ENCODE data around the gene CA7. TPM values are rescaled to one million over a fixed set of nuclear protein-coding genes. Genes with fewer than 3 reads are reported as not detected.

CA7 gene
- total RNA-seq, 4 donors from 2014 or later, result not detected

DNA sequence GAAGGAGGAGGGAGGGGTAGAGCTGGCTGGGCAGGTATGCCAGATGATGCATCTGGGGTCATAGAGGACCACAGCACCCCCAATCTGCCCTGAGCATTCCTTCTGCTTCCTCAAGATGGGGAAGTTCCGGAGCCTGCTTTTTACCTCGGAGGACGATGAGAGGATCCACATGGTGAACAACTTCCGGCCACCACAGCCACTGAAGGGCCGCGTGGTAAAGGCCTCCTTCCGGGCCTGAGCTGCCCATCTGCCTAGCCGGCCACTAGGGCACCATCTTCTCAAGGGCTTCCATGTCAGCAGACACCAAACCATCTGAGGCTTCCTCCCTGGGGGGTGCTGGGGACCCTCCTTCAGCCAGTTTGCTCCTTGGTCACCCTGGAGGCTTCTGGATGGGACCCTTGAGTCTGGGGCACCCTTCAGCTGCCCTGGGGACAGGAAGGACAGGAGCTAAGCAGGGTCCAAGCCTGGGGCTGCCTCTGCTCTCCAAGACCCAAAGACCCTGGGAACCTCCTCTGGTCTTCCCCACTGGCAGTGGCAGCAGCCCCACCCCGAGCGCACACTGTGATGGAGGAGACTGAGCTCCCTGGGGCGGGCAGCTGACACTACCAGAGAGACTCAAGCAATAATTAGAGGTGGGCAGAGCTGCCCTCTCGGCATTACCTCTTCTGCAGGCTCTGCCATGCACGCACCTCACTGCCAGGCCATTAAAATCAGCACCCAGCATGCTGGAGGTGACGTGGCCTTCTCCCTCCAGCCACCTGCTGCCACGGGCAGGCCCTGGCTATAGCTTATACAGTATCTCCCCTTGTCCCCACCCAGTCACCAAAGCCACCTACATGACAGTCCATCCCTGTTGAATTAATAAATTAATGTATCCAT, 9.3 kb downstream of the CA7 start:
- Histone ChIP-seq H3K36me3 (no peaks in the 10 kb centered on the region), H3K9me3 (no peaks in the 10 kb centered on the region), H3K27ac (no peak overlapping the region), H3K4me3 (no peak overlapping the region), H3K4me1 (no peaks in the 10 kb centered on the region), H3K27me3 (peaks cover 0 to under 1% of the 10 kb centered on the region in 2 donors)
- TF ChIP-seq EP300 (IDR thresholded peaks at IDR 0.05) (no peak), POLR2A (IDR thresholded peaks at IDR 0.05) (no peak)
- TF ChIP-seq, protein P1, sequence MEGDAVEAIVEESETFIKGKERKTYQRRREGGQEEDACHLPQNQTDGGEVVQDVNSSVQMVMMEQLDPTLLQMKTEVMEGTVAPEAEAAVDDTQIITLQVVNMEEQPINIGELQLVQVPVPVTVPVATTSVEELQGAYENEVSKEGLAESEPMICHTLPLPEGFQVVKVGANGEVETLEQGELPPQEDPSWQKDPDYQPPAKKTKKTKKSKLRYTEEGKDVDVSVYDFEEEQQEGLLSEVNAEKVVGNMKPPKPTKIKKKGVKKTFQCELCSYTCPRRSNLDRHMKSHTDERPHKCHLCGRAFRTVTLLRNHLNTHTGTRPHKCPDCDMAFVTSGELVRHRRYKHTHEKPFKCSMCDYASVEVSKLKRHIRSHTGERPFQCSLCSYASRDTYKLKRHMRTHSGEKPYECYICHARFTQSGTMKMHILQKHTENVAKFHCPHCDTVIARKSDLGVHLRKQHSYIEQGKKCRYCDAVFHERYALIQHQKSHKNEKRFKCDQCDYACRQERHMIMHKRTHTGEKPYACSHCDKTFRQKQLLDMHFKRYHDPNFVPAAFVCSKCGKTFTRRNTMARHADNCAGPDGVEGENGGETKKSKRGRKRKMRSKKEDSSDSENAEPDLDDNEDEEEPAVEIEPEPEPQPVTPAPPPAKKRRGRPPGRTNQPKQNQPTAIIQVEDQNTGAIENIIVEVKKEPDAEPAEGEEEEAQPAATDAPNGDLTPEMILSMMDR (IDR thresholded peaks at IDR 0.05), result no peak
- DNase-seq (ENCODE audit: low spot score in 2 of 2), result no peak
- 78 to 84% methylated on average over 10 to 15 of the region's 15 CpGs for WGBS, 2 donors

DNA sequence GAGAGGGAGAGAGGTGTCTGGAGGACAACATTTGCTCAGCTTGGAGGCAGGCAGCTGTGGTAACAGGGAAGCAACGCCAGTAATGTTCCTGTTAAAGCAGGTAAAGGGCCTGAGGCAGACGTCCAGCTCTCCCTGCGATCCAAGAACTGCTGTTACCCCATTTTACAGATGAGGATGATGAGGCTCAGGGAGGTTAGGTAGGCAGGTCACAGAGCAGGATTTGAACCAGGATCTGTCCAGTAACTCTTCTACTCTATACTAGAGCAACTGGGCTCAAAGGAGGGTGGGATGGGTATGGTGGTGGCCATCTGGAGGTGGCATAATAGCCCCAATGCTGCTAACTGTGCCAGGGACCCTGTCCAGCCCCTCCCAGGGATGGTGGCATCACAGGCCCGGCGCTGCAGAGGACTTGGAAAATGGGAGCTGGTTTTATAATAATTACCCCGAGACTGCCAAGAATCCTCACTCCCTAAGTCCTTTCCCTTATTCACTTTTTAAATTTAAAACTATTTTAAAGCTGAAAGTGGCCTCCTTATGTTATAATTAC, 12.0 kb downstream of the CA7 start:
- no peak for TF ChIP-seq EP300 (IDR thresholded peaks at IDR 0.05)
- TF ChIP-seq, protein P1 (IDR thresholded peaks at IDR 0.05), result no peak
- Histone ChIP-seq H3K27me3 (no peaks in the 10 kb centered on the region), H3K36me3 (no peaks in the 10 kb centered on the region), H3K27ac (no peak overlapping the region), H3K4me3 (no peak overlapping the region), H3K9me3 (no peaks in the 10 kb centered on the region), H3K4me1 (peaks cover 0 to 4% (median 0%) of the 10 kb centered on the region in 4 donors)
- DNase-seq (ENCODE audit: low spot score in 2 of 2), result no peak
- 88 to 93% methylated on average over 6 of the region's 6 CpGs for WGBS, 2 donors

DNA sequence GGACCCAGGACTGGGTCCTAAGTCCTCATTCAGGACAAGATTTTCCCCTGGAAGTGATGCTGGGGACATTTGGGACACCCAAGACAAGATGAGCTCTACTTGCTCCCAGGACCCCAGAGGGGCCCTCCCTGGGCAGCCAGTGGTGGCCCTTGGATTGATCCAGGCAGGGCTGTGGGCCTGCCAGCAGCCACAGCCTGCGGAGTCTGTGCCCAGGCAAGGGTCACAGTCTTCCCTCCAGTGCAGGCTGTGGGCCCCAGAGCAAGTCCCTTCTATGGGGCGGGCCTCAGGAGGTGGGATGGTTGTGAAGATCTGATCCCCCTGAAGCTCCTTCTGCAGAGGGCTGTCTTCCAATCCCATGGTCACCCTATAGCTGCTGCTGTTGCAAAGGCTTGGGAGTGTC, 12.6 kb downstream of the CA7 start:
- WGBS, 2 donors, result 90 to 91% methylated on average over 2 of the region's 2 CpGs
- Histone ChIP-seq H3K36me3 (no peaks in the 10 kb centered on the region), H3K9me3 (no peaks in the 10 kb centered on the region), H3K27me3 (no peaks in the 10 kb centered on the region), H3K4me3 (no peak overlapping the region), H3K4me1 (peaks cover 0 to 4% (median 0%) of the 10 kb centered on the region in 4 donors), H3K27ac (no peak overlapping the region)
- TF ChIP-seq POLR2A (IDR thresholded peaks at IDR 0.05) (no peak), EP300 (IDR thresholded peaks at IDR 0.05) (no peak)
- TF ChIP-seq, protein P1 (IDR thresholded peaks at IDR 0.05), result no peak
- DNase-seq (ENCODE audit: low spot score in 2 of 2), result no peak

DNA sequence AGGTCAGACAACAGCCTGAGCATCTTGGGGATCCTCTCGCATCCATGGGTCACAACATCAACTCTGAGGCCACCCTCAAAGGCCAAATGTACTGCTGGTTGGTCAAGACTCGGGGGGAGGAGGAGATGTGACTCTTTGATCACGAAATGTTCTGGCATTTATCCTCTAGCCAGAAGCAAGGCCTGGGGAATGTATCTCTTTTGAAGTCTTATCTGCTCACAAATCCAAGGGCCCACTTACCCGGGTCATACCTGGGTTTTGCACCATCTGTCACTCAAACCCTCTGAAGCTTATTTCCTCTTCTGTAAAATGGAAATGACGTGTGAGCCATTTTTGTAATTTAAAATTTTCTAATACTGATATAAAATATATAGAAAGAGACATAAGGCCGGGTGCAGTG, 13.2 kb downstream of the CA7 start:
- Histone ChIP-seq H3K9me3 (no peaks in the 10 kb centered on the region), H3K36me3 (no peaks in the 10 kb centered on the region), H3K4me3 (no peak overlapping the region), H3K27me3 (no peaks in the 10 kb centered on the region), H3K27ac (no peak overlapping the region), H3K4me1 (peaks cover 0 to 4% (median 0%) of the 10 kb centered on the region in 4 donors)
- 71 to 73% methylated on average over 6 of the region's 6 CpGs for WGBS, 2 donors
- no peak for TF ChIP-seq EP300 (IDR thresholded peaks at IDR 0.05)
- TF ChIP-seq, protein P1 (IDR thresholded peaks at IDR 0.05), result no peak
- TF ChIP-seq POLR2A (IDR thresholded peaks at IDR 0.05), result no peak
- DNase-seq (ENCODE audit: low spot score in 2 of 2), result no peak

DNA sequence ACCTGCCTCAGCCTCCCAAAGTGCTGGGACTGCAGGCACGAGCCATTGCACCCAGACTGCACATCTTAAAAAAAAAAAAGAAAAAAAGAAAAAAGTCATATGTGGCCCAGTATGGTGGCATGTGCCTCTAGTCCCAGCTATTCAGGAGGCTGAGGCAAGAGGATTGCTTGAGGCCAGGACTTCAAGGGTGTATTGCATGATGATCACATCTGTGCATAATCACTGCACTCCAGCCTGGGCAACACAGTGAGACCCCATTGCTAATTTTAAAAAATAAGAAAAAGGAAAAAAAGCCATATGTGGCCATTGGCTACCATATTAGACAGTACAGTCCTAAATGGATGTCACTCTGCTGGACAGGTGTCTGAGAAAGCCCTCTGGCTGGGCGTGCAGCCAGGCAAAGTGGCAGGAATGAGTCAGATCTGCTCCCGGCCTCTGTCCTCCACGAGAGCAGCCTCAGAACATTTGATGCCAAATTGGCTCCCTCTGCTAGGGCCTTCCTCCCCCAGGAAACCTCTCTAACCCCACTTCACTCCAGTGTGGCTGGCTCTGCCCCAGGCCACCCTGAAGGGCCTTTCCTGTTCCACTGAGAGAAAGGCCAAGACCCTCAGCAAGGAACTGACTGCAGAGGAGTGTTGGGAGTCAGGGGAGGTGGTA, 14.7 kb downstream of the CA7 start:
- Histone ChIP-seq H3K27me3 (no peaks in the 10 kb centered on the region), H3K4me1 (peaks cover 0 to 4% (median 0%) of the 10 kb centered on the region in 4 donors), H3K9me3 (no peaks in the 10 kb centered on the region), H3K4me3 (no peak overlapping the region), H3K27ac (no peak overlapping the region), H3K36me3 (no peaks in the 10 kb centered on the region)
- WGBS, 2 donors, result 39 to 45% methylated on average over 4 of the region's 4 CpGs
- TF ChIP-seq EP300 (IDR thresholded peaks at IDR 0.05) (no peak), POLR2A (IDR thresholded peaks at IDR 0.05) (no peak)
- TF ChIP-seq, protein P1 (IDR thresholded peaks at IDR 0.05), result no peak
- DNase-seq (ENCODE audit: low spot score in 2 of 2), result no peak

Measured in tibial nerve (tissue), 4 donors.